ENCODE measurements around the gene CDC5L.

GRCh38 chr6:44404022-44404714 is 16.7 kb downstream of the CDC5L start:
- TF ChIP-seq EZH2 (IDR thresholded peaks at IDR 0.05) (no peak), POLR2AphosphoS5 (IDR thresholded peaks at IDR 0.05; ENCODE audit: borderline replicate concordance, low read depth, low read length) (no peak), FOXP2 (optimal IDR thresholded peaks at IDR 0.05; ENCODE audit: control extremely low read depth, extremely low read length, insufficient read depth) (no peak)

Data from SK-N-MC (cell line).